LoVo (cell line): ENCODE measurements around the gene CPLX4.

ENCODE experiments used
- DNase-seq: peaks from one replicate; pipeline ENCODE4 v3.0.0-alpha.2; 2016; ENCODE audit warnings: low spot score

CPLX4 gene

GRCh38 chr18:59306640-59307039 is 11.8 kb downstream of the CPLX4 start:
- DNase-seq: no peak

- DNase-seq: no peak
Observed at GRCh38 chr18:59305295-59305694, 13.2 kb downstream of the CPLX4 start.

GRCh38 chr18:59303656-59304195 is 14.7 kb downstream of the CPLX4 start:
- DNase-seq: no peak

- no peak for DNase-seq
Observed at GRCh38 chr18:59303006-59303405, 15.4 kb downstream of the CPLX4 start.

GRCh38 chr18:59301929-59302328 is 16.5 kb downstream of the CPLX4 start:
- DNase-seq: no peak

GRCh38 chr18:59300676-59301285 is 17.7 kb downstream of the CPLX4 start:
- DNase-seq: no peak

GRCh38 chr18:59298871-59299270 is 19.6 kb downstream of the CPLX4 start:
- DNase-seq: no peak

- no peak for DNase-seq
Observed at GRCh38 chr18:59293317-59293716, 25.1 kb downstream of the CPLX4 start.

GRCh38 chr18:59286341-59286740 is 32.1 kb downstream of the CPLX4 start:
- DNase-seq: no peak

- DNase-seq: no peak
Observed at GRCh38 chr18:59282341-59282740, 36.1 kb downstream of the CPLX4 start.

GRCh38 chr18:59279722-59280121 is 38.7 kb downstream of the CPLX4 start:
- no peak for DNase-seq

GRCh38 chr18:59279193-59279592 is 39.3 kb downstream of the CPLX4 start:
- DNase-seq: no peak

GRCh38 chr18:59278793-59279192 is 39.7 kb downstream of the CPLX4 start:
- DNase-seq: no peak

GRCh38 chr18:59276047-59276446 is 42.4 kb downstream of the CPLX4 start:
- no peak for DNase-seq

- DNase-seq: no peak
Observed at GRCh38 chr18:59275406-59275949, 43.0 kb downstream of the CPLX4 start.

GRCh38 chr18:59274533-59274928 is 43.9 kb downstream of the CPLX4 start:
- no peak for DNase-seq

GRCh38 chr18:59273759-59274532 is 44.5 kb downstream of the CPLX4 start:
- no peak for DNase-seq

GRCh38 chr18:59272891-59273758 is 45.3 kb downstream of the CPLX4 start, which contains the start of gene RAX:
TSS of gene RAX (minus strand) at chr18:59273454. CDS start at chr18:59273206, 248 bp downstream.
- no peak for DNase-seq

- no peak for DNase-seq
Observed at GRCh38 chr18:59272221-59272888, 46.1 kb downstream of the CPLX4 start.

GRCh38 chr18:59271606-59272220 is 46.7 kb downstream of the CPLX4 start:
- DNase-seq: no peak

GRCh38 chr18:59270689-59271257 is 47.7 kb downstream of the CPLX4 start:
- DNase-seq: no peak
